Measurements from ENCODE around the gene PGLYRP3. TPM values are rescaled to one million over a fixed set of nuclear protein-coding genes. Genes with fewer than 3 reads are reported as not detected.

The PGLYRP3 gene
- not detected in 2 replicates for total RNA-seq (2012; rRNA removed)

DNA sequence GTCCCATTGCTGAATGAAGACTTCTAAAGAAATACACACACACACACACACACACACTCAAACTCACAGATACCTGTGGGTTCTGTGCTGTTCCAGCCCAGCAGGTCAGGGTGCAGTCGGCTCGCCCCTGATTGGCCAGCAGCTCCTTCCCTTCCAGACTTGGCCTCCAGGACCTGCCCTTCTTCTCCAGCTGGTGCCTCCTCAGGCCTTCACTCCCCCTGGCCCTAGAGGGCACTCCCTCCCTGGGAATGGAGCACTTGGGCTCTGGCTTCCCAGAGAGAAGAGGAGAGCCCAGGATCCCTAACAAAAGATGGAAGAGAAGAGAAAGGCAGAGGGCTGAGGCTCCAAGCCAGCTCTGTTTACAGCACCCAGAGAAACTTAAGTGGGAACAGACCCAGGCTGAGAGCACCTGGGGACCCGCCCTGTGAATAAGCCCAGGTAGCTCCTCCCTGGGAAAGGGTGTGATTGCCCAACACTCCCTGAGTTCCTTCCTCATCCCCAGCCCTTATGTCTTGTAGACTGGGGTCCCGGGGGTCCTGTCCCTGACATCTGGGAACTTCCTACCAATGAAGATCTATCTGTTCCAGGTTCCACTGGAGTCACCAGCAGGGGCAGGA, at the start of gene PGLYRP3:
Gene PGLYRP3, minus strand, starts transcription at position 383 of the 617 bp plus-strand sequence. CDS start 2,287 bp downstream, outside the sequence.
- Histone ChIP-seq H3K27me3 (ENCODE audit: control insufficient read depth, insufficient read depth, low read length) (no peaks in the 10 kb centered on the region), H3K9ac (ENCODE audit: low read depth, low read length) (no peak within 1 kb of the TSS), H3K4me2 (ENCODE audit: low read length) (no peak within 1 kb of the TSS)

GRCh38 chr1:153362187-153362775, 49.5 kb upstream of the PGLYRP3 start:
- Histone ChIP-seq H3K9me3 (replicated peaks; ENCODE audit: low read length) (no peaks in the 10 kb centered on the region), H3K9ac (ENCODE audit: low read depth, low read length) (no peak overlapping the region), H3K27me3 (ENCODE audit: control insufficient read depth, insufficient read depth, low read length) (peaks cover 47% of the 10 kb centered on the region), H3K4me2 (ENCODE audit: low read length) (no peak overlapping the region), H3K4me3 (ENCODE audit: low read length) (no peak overlapping the region), H3K36me3 (ENCODE audit: insufficient read depth, low read length) (no peaks in the 10 kb centered on the region), H3K4me1 (ENCODE audit: control insufficient read depth, insufficient read depth, low read length) (no peaks in the 10 kb centered on the region)

More for the DNA sequence above, at the start of gene PGLYRP3:
- Histone ChIP-seq H3K9me3 (replicated peaks; ENCODE audit: low read length) (no peaks in the 10 kb centered on the region), H3K4me1 (ENCODE audit: control insufficient read depth, insufficient read depth, low read length) (no peaks in the 10 kb centered on the region), H3K4me3 (ENCODE audit: low read length) (no peak within 1 kb of the TSS), H3K36me3 (ENCODE audit: insufficient read depth, low read length) (no peaks in the 10 kb centered on the region)

DNA sequence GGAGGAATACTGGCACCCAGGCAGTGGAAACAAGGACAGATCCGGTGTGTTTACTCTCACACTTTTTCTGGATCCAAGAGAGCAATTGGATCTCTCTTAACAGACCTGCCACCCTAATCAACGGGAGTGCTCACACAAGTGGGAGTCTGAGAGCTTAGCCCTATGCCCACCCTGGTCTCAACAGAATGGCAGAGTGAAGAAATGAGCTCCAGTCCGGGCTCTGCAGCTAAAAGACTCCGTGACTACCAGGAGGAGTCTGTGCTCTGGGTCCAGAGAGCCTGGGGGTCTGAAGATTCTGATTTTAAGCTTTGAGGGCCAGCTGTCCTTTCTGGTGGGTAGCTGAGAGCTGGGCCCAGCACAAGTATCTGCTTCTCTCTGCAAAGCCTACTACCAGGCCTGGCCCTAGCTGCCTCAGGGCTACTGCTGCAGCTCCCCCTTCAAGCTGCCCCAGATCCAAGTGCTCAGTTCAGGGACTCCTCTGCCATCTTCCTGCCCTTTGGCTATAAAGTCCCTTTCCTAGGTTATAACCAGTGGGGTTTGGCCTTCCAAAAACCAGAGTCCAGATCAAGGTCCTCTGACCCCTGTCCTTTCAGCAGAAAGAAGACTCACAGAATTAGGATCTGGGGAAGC, 48.8 kb upstream of the PGLYRP3 start:
- Histone ChIP-seq H3K9ac (ENCODE audit: low read depth, low read length) (no peak overlapping the region), H3K36me3 (ENCODE audit: insufficient read depth, low read length) (no peaks in the 10 kb centered on the region), H3K4me2 (ENCODE audit: low read length) (no peak overlapping the region), H3K27me3 (ENCODE audit: control insufficient read depth, insufficient read depth, low read length) (peaks cover 48% of the 10 kb centered on the region), H3K4me3 (ENCODE audit: low read length) (no peak overlapping the region), H3K9me3 (replicated peaks; ENCODE audit: low read length) (no peaks in the 10 kb centered on the region), H3K4me1 (ENCODE audit: control insufficient read depth, insufficient read depth, low read length) (no peaks in the 10 kb centered on the region)

DNA sequence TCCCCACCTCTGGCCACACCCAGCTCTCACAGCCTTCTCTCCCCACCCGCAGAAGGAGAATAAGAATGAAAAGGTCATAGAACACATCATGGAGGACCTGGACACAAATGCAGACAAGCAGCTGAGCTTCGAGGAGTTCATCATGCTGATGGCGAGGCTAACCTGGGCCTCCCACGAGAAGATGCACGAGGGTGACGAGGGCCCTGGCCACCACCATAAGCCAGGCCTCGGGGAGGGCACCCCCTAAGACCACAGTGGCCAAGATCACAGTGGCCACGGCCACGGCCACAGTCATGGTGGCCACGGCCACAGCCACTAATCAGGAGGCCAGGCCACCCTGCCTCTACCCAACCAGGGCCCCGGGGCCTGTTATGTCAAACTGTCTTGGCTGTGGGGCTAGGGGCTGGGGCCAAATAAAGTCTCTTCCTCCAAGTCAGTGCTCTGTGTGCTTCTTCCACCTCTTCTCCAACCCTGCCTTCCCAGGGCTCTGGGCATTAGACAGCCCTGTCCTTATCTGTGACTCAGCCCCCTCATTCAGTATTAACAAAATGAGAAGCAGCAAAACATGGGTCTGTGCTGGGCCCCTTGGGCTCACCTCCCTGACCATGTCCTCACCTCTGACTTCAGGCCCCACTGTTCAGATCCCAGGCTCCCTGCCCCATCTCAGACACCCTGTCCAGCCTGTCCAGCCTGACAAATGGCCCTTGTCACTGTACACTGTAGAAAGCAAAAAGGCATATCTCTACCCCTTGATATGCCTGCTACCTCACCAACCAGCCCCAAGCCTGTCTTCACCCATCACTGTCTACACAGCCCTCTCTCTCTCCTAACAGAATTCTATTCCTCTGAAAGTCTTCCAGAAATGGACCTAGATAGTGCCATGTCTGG, 48.1 kb upstream of the PGLYRP3 start:
- Histone ChIP-seq H3K9me3 (replicated peaks; ENCODE audit: low read length) (no peaks in the 10 kb centered on the region), H3K27me3 (ENCODE audit: control insufficient read depth, insufficient read depth, low read length) (peaks cover 45% of the 10 kb centered on the region), H3K9ac (ENCODE audit: low read depth, low read length) (no peak overlapping the region), H3K36me3 (ENCODE audit: insufficient read depth, low read length) (no peaks in the 10 kb centered on the region), H3K4me2 (ENCODE audit: low read length) (no peak overlapping the region), H3K4me3 (ENCODE audit: low read length) (no peak overlapping the region), H3K4me1 (ENCODE audit: control insufficient read depth, insufficient read depth, low read length) (no peaks in the 10 kb centered on the region)

GRCh38 chr1:153360190-153360589, 47.4 kb upstream of the PGLYRP3 start:
- Histone ChIP-seq H3K4me1 (ENCODE audit: control insufficient read depth, insufficient read depth, low read length) (no peaks in the 10 kb centered on the region), H3K9me3 (replicated peaks; ENCODE audit: low read length) (no peaks in the 10 kb centered on the region), H3K4me2 (ENCODE audit: low read length) (no peak overlapping the region), H3K9ac (ENCODE audit: low read depth, low read length) (no peak overlapping the region), H3K4me3 (ENCODE audit: low read length) (no peak overlapping the region), H3K27me3 (ENCODE audit: control insufficient read depth, insufficient read depth, low read length) (peaks cover 46% of the 10 kb centered on the region), H3K36me3 (ENCODE audit: insufficient read depth, low read length) (no peaks in the 10 kb centered on the region)

DNA sequence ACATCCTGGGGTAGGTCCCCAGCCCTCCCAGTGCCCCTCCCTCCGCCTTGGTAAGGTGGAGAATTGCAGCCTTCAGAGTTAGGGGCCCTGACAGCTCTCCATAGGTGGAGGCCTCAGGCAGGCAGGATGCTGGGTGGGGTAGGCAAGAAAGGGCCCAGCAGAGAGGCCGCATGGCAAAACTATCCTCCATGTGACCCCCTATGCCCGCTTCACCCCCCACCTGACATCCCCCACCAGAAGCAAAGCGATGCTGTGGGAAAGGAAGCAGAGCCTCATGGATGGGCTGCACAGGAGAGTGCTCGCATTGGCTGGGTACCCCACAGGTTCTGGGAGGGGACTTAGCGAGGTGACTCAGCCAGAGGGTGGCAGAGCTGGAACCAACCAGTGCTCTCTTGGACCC, 46.5 kb upstream of the PGLYRP3 start:
- no peaks in the 10 kb centered on the region for H3K4me1 ChIP-seq (ENCODE audit: control insufficient read depth, insufficient read depth, low read length)
- H3K4me3 ChIP-seq (ENCODE audit: low read length): no peak overlapping the region
- H3K36me3 ChIP-seq (ENCODE audit: insufficient read depth, low read length): no peaks in the 10 kb centered on the region
- H3K9me3 ChIP-seq (replicated peaks; ENCODE audit: low read length): no peaks in the 10 kb centered on the region
- no peak overlapping the region for H3K9ac ChIP-seq (ENCODE audit: low read depth, low read length)
- no peak overlapping the region for H3K4me2 ChIP-seq (ENCODE audit: low read length)
- H3K27me3 ChIP-seq (ENCODE audit: control insufficient read depth, insufficient read depth, low read length): peaks cover 40% of the 10 kb centered on the region

DNA sequence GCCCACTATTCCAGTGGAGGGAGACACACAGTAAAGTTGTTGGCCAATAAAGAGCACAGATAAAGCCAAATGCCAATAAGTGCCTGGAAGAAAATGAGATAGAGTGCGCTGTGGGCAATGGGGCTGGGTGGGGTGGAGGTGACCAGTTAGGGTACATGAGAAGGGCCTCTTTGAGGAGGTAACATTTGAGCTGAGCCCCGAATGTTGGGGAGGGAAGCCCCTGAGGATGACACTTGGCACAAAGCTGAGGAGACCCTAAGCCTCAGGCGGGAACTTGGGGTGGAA, 45.9 kb upstream of the PGLYRP3 start:
- no peak overlapping the region for H3K4me3 ChIP-seq (ENCODE audit: low read length)
- no peaks in the 10 kb centered on the region for H3K9me3 ChIP-seq (replicated peaks; ENCODE audit: low read length)
- H3K9ac ChIP-seq (ENCODE audit: low read depth, low read length): no peak overlapping the region
- no peaks in the 10 kb centered on the region for H3K36me3 ChIP-seq (ENCODE audit: insufficient read depth, low read length)
- peaks cover 37% of the 10 kb centered on the region for H3K27me3 ChIP-seq (ENCODE audit: control insufficient read depth, insufficient read depth, low read length)
- H3K4me2 ChIP-seq (ENCODE audit: low read length): no peak overlapping the region
- no peaks in the 10 kb centered on the region for H3K4me1 ChIP-seq (ENCODE audit: control insufficient read depth, insufficient read depth, low read length)

- no peaks in the 10 kb centered on the region for H3K4me1 ChIP-seq (ENCODE audit: control insufficient read depth, insufficient read depth, low read length)
- peaks cover 36% of the 10 kb centered on the region for H3K27me3 ChIP-seq (ENCODE audit: control insufficient read depth, insufficient read depth, low read length)
- H3K9me3 ChIP-seq (replicated peaks; ENCODE audit: low read length): no peaks in the 10 kb centered on the region
- H3K36me3 ChIP-seq (ENCODE audit: insufficient read depth, low read length): no peaks in the 10 kb centered on the region
- H3K9ac ChIP-seq (ENCODE audit: low read depth, low read length): no peak within 1 kb of the TSS
- H3K4me3 ChIP-seq (ENCODE audit: low read length): no peak within 1 kb of the TSS
- no peak within 1 kb of the TSS for H3K4me2 ChIP-seq (ENCODE audit: low read length)
Measured at GRCh38 chr1:153357853-153358690, 45.3 kb upstream of the PGLYRP3 start, which contains the start of gene S100A9. Gene S100A9, plus strand, starts transcription at chr1:153357854. Its CDS starts 430 bp downstream, at chr1:153358284.

GRCh38 chr1:153357076-153357852, 44.5 kb upstream of the PGLYRP3 start:
- H3K4me2 ChIP-seq (ENCODE audit: low read length): no peak overlapping the region
- no peaks in the 10 kb centered on the region for H3K4me1 ChIP-seq (ENCODE audit: control insufficient read depth, insufficient read depth, low read length)
- no peaks in the 10 kb centered on the region for H3K9me3 ChIP-seq (replicated peaks; ENCODE audit: low read length)
- H3K4me3 ChIP-seq (ENCODE audit: low read length): no peak overlapping the region
- peaks cover 28% of the 10 kb centered on the region for H3K27me3 ChIP-seq (ENCODE audit: control insufficient read depth, insufficient read depth, low read length)
- H3K36me3 ChIP-seq (ENCODE audit: insufficient read depth, low read length): no peaks in the 10 kb centered on the region
- H3K9ac ChIP-seq (ENCODE audit: low read depth, low read length): no peak overlapping the region

DNA sequence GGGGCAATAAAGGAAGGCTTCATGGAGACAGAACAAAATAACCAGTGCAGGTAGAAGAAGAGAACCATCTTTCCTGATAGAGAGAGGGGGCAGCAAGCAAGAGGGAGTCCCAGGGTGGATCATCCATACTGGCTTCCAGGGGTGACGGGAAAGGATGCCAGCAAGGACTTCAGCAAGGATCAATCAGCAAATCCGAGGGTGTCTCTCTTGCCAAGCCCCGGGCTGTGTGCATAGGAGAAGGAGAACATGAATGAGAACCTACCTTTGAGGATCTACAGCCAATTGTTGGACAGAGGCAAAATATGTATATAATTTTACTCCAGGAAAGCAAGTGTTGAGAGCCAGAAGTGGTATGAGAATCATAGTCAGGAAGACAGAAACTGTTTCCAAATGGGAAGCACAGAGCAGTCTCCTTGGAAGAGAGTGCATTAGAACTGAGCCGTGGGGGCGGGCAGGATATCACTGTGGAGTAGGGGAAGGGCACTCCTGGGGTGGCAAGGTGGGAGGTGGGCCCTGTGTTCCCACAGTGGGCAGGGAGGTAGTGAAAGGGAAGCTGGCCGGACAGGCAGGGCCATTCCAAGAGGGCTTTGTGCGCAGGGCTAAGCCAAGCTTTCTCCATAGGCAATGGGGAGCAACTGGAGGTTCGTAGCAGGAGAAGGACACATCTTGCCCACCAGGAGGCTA, 43.8 kb upstream of the PGLYRP3 start:
- H3K4me3 ChIP-seq (ENCODE audit: low read length): no peak overlapping the region
- H3K9ac ChIP-seq (ENCODE audit: low read depth, low read length): no peak overlapping the region
- no peak overlapping the region for H3K4me2 ChIP-seq (ENCODE audit: low read length)
- H3K36me3 ChIP-seq (ENCODE audit: insufficient read depth, low read length): no peaks in the 10 kb centered on the region
- H3K9me3 ChIP-seq (replicated peaks; ENCODE audit: low read length): no peaks in the 10 kb centered on the region
- peaks cover 25% of the 10 kb centered on the region for H3K27me3 ChIP-seq (ENCODE audit: control insufficient read depth, insufficient read depth, low read length)
- H3K4me1 ChIP-seq (ENCODE audit: control insufficient read depth, insufficient read depth, low read length): no peaks in the 10 kb centered on the region

Data from skeletal muscle satellite cell (primary cell).